ENCODE measurements around the gene NCOA1.

NCOA1 gene

DNA sequence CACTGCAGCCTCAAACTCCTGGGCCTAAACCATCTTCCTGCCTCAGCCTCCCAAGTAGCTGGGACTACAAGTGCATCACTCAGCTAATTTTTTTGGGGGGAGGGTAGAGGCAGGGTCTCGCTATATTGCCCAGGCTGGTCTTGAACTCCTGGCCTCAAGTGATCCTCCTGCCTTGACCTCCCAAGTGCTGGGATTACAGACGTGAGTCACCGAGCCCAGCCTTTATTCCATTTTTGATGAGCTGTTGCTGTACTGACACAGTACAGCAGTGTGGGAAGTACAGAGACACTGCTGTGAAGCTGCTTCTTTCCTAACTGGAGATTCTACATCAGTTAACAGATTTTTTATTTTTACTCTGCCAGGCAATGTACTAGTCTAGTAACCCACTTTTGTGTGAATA, 283.3 kb downstream of the NCOA1 start:
- TF ChIP-seq, protein P1, sequence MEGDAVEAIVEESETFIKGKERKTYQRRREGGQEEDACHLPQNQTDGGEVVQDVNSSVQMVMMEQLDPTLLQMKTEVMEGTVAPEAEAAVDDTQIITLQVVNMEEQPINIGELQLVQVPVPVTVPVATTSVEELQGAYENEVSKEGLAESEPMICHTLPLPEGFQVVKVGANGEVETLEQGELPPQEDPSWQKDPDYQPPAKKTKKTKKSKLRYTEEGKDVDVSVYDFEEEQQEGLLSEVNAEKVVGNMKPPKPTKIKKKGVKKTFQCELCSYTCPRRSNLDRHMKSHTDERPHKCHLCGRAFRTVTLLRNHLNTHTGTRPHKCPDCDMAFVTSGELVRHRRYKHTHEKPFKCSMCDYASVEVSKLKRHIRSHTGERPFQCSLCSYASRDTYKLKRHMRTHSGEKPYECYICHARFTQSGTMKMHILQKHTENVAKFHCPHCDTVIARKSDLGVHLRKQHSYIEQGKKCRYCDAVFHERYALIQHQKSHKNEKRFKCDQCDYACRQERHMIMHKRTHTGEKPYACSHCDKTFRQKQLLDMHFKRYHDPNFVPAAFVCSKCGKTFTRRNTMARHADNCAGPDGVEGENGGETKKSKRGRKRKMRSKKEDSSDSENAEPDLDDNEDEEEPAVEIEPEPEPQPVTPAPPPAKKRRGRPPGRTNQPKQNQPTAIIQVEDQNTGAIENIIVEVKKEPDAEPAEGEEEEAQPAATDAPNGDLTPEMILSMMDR (conservative IDR thresholded peaks at IDR 0.05; ENCODE audit: low read length), result no peak
- H3K4me3 ChIP-seq (ENCODE audit: low read length), result no peak overlapping the region
- DNase-seq (ENCODE audit: low read depth), result no peak

DNA sequence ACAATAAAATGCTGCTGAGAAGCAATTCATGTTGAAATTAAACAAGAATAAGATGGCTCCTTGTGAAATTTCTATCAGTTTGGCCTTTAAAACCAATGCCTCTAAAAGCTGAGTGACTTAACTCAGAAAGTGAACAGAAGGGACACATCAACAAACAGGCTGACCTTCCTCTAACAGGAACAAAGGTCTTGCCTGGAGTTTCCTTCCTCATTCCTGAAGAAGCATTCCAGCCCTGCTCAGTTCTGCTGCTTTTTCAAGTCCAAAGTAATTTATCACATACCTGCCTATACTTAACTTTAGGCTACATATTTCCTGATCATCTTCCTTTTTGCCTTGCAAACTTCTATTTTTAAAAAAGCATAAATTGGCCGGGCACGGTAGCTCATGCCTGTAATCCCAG, 288.1 kb downstream of the NCOA1 start:
- no peak for DNase-seq (ENCODE audit: low read depth)
- TF ChIP-seq, protein P1 (conservative IDR thresholded peaks at IDR 0.05; ENCODE audit: low read length), result no peak
- H3K4me3 ChIP-seq (ENCODE audit: low read length), result no peak overlapping the region

DNA sequence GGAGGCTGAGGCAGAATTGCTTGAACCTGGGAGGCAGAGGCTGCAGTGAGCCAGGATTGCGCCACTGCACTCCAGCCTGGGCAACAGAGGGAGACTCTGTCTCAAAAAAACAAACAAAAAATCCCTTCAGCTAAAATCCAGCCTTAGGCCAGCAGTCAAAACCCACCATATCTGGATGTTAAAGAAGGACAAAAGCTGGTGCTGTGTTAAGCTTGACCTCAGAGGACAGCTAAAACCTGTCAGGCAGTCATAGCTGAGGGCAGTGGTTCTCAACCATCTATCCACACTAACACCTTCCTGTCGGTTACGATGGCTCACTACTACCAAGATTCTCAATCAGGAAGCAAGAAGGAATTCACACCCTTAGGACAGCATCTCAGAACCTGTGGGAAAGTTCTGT, 292.6 kb downstream of the NCOA1 start:
- H3K4me3 ChIP-seq (ENCODE audit: low read length), result no peak overlapping the region
- TF ChIP-seq, protein P1 (conservative IDR thresholded peaks at IDR 0.05; ENCODE audit: low read length), result no peak
- DNase-seq (ENCODE audit: low read depth), result no peak

DNA sequence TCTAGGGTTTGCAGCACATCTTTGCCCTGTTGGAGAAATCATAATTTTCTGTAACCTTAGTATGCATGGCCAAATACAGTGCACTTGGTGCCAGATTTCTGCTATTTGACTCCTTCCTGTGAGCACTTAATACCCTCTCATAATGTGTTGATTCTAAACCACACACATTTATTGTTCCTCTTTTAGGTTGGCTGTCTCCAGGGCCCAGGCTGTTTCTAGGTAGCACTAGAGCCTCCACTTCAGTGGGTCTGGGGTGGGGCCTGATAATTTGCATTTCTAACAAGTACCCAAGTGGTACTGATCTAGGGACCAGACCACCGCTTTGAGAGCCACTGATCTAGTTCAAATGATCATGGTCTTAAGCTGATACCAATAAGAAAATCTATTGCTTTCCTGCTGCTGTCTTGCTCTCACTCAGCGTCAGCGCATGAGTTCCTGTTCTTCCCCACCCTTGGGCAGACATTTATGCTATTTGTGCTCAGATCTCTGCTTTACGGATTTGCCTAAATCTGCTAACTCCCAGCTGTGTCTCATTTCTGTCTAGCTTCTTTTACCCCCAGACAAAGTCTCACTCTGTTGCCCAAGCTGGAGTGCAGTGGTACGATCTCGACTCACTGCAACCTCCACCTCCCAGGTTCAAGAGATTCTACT, 294.7 kb downstream of the NCOA1 start:
- TF ChIP-seq, protein P1 (conservative IDR thresholded peaks at IDR 0.05; ENCODE audit: low read length), result no peak
- DNase-seq (ENCODE audit: low read depth), result no peak

DNA sequence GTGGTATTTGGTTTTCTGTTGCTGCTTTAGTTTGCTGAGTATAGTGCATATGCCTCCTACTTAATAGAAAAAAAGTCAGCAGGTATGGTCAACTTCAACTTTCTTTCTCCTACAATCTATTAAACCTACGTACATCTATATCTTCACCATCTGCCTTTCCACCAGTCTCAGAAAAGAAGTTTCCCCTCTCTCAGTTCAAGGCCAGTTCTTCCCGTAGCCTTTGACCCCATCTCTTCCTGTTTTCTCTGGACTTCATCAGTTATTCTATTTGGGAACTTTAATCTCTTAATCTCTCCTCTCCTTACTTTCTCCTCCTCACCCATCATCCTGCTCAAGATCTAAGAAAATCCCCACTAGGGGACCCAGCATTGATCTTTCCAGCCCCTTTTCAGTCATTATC, 296.5 kb downstream of the NCOA1 start:
- no peak overlapping the region for H3K4me3 ChIP-seq (ENCODE audit: low read length)
- no peak for DNase-seq (ENCODE audit: low read depth)
- TF ChIP-seq, protein P1 (conservative IDR thresholded peaks at IDR 0.05; ENCODE audit: low read length), result no peak

More for the DNA sequence above, 294.7 kb downstream of the NCOA1 start:
- H3K4me3 ChIP-seq (ENCODE audit: low read length), result no peak overlapping the region

DNA sequence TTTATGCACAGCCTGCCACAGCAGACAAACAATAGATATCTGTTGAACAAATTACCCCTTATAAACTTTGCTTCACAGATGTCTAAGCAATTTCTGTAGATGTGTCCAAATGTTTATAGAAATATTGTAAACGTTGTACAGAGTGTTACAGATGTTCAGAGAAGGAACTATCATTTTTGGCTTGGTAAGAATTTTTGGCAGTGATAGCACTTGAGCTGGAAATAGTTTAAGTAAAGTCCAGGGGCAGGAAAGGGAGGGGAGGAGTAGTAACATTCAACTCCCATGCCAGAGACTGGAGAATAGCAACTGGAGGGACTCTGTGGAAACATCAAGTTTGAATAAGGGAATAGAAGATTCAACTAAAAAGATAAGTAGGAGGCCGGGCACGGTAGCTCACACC, 297.8 kb downstream of the NCOA1 start:
- DNase-seq (ENCODE audit: low read depth), result no peak
- TF ChIP-seq, protein P1 (conservative IDR thresholded peaks at IDR 0.05; ENCODE audit: low read length), result no peak
- H3K4me3 ChIP-seq (ENCODE audit: low read length), result no peak overlapping the region

DNA sequence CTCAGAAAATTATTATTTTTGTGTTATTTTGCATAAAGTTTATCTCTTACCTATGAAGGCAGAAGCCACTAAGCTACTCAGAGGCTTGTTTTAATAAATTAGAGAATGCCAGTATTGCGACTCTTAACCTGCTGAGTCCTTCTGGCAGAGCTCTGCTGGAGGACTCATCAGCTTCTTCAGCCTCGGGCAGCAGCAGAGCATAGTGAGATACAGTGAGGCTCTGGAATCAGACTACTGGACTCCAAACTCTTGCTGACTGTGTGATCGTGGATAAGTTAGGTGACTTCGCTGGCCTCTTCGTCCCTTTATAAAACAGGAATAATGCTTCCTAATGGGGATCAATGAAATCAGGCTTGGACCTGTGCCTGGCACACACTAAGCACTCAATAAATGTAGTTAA, 300.4 kb downstream of the NCOA1 start:
- H3K4me3 ChIP-seq (ENCODE audit: low read length), result no peak overlapping the region
- TF ChIP-seq, protein P1 (conservative IDR thresholded peaks at IDR 0.05; ENCODE audit: low read length), result no peak
- DNase-seq (ENCODE audit: low read depth), result no peak
